Testis (tissue), 2 donors: ENCODE data around the gene PSMC5.
"Not testable (repeated sequence)": the region's sequence is repeated elsewhere in the genome, so short reads cannot be mapped to it uniquely, and the experiment has no call there.

ENCODE experiments used
- CTCF ChIP-seq, 3 experiments: fragments of 450-650 bp in 2 of 3; fragments of 200-600 bp in 1 of 3; sonication (generic) in 1 of 3; IDR thresholded peaks; one replicate each; pipeline ENCODE4 v1.5.1; 2016 to 2019; ENCODE audit warnings: antibody characterized with exemption in 3 of 3, mild to moderate bottlenecking in 2 of 3, moderate library complexity in 1 of 3
- POLR2A ChIP-seq: fragments of 450-650 bp; IDR thresholded peaks from one replicate; pipeline ENCODE4 v1.6.1; 2017; ENCODE audit warnings: antibody characterized with exemption, mild to moderate bottlenecking, moderate library complexity

DNA sequence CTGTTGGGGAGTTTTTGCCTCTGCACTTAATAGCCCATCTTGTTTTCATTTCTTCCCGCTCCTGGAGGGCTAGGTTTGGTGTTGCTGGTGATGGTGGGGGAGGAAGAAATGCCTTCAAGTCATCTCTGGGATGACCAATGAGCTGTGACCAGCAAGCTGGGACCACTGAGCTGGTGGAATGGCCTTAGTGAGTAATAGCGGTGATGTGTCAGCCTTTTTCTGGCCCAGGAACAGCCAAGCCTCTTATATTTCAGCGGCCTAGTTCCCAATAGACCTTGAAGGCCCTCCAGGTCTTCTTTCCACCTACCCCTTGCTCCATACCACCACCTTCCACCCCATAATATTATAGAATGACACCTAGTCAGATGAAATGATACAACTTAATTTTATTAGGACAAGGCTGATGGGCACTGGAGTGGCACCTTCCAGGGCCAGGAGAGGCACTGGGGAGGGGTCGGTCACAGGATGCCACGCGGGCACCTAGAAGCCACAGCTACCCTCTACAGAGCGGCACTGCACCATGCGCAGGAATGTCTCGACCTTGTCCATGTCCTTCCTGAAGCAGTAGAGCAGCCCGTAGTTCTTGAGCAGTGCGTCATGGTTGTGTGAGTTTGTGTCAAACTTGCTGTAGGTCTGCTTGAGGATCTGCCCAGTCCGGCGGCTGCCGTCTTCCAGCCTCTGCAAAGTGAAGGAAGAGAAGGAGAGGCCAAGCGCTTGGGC, 44.6 kb downstream of the PSMC5 start:
- TF ChIP-seq CTCF (IDR thresholded peaks at IDR 0.05); POLR2A: not testable (repeated sequence)
